Thymus (tissue), 14 donors: Measurements from ENCODE around the gene DDRGK1. TPM values are rescaled to one million over a fixed set of nuclear protein-coding genes. Genes with fewer than 3 reads are reported as not detected.
A peak's percentile ranks its signal among the peaks of the same experiment; 100 is the strongest.

Experiments
- DNase-seq, 9 donors: peaks; one replicate each; pipeline ENCODE4 v3.0.0-alpha.2; 2013; ENCODE audit warnings: low spot score in 9 of 9, low read depth in 6 of 9, missing footprints in 1 of 9
- H3K27ac ChIP-seq, 2 donors: one replicate each; pipeline ENCODE4 v1.5.1; 2013; ENCODE audit warnings: control low read depth in 1 of 2, low read depth in 1 of 2, low read length in 1 of 2, mild to moderate bottlenecking in 1 of 2, moderate library complexity in 1 of 2
- H3K27me3 ChIP-seq, 2 donors: one replicate each; pipeline ENCODE4 v1.5.1; 2013; ENCODE audit warnings: low read length in 1 of 2; ENCODE audit not compliant: control insufficient read depth in 2 of 2, insufficient read depth in 1 of 2
- H3K36me3 ChIP-seq, 2 donors: one replicate each; pipeline ENCODE4 v1.5.1; 2013; ENCODE audit warnings: low read length in 1 of 2, mild to moderate bottlenecking in 1 of 2, moderate library complexity in 1 of 2; ENCODE audit not compliant: control insufficient read depth in 2 of 2, insufficient read depth in 2 of 2
- H3K4me1 ChIP-seq, 2 donors: one replicate each; pipeline ENCODE4 v1.5.1; 2013; ENCODE audit warnings: low read length in 2 of 2; ENCODE audit not compliant: control insufficient read depth in 2 of 2, insufficient read depth in 2 of 2
- H3K4me3 ChIP-seq, 2 donors: one replicate each; pipeline ENCODE4 v1.5.1; 2013; ENCODE audit warnings: low read length in 2 of 2, control low read depth in 1 of 2, mild to moderate bottlenecking in 1 of 2
- H3K9me3 ChIP-seq, 2 donors: one replicate each; pipeline ENCODE4 v1.5.1; 2013; ENCODE audit warnings: low read length in 1 of 2, mild to moderate bottlenecking in 1 of 2; ENCODE audit not compliant: control insufficient read depth in 2 of 2, insufficient read depth in 1 of 2
- WGBS: extraction: QIAGEN DNeasy Blood & Tissue Kit; methylation state at CpG from one replicate; pipeline ENCODE4 v1.1.7; 2013; 5-methylcytosine and 5-hydroxymethylcytosine counted together
- long read RNA-seq, 10 donors: transcript quantifications; one replicate each; lab custom pipeline, GENCODE V29; 2026
- polyA plus RNA-seq: library from polyadenylated mRNA; stranded (reverse); fragments of 200-250 nt; gene quantifications from one replicate; pipeline ENCODE4 v1.2.3, GENCODE V29; 2013
- total RNA-seq: library from RNA; stranded (reverse); fragments of 120-200 nt; gene quantifications from one replicate; pipeline ENCODE4 v1.2.4, GENCODE V29; 2013
- donor health status: healthy.

DDRGK1 gene
- 38.4 TPM for total RNA-seq
- 42.7 TPM for polyA plus RNA-seq
- long read RNA-seq, donor 1, partial matches to known transcripts = 0 of 2 reads
- long read RNA-seq, donor 1, other reads (novel, unspliced or antisense) = 0 of 2 reads
- long read RNA-seq, donor 2, transcript DDRGK1-201 (9 exons, 1,306 nt) = major isoform, 32 of 41 reads
- long read RNA-seq, donor 2, partial matches to known transcripts = 5 of 41 reads
- long read RNA-seq, donor 2, other reads (novel, unspliced or antisense) = 0 of 41 reads
- long read RNA-seq, donor 3, transcript DDRGK1-201 (9 exons, 1,306 nt) = major isoform, 20 of 24 reads
- long read RNA-seq, donor 3, partial matches to known transcripts = 0 of 24 reads
- long read RNA-seq, donor 3, other reads (novel, unspliced or antisense) = 0 of 24 reads
- long read RNA-seq, donor 4, transcript DDRGK1-201 (9 exons, 1,306 nt) = major isoform, 10 of 11 reads
- long read RNA-seq, donor 4, partial matches to known transcripts = 0 of 11 reads
- long read RNA-seq, donor 4, other reads (novel, unspliced or antisense) = 0 of 11 reads
- long read RNA-seq, donor 5, transcript DDRGK1-201 (9 exons, 1,306 nt) = major isoform, 16 of 79 reads
- long read RNA-seq, donor 5, partial matches to known transcripts = 16 of 79 reads
- long read RNA-seq, donor 5, other reads (novel, unspliced or antisense) = 43 of 79 reads
- long read RNA-seq, donor 6, transcript DDRGK1-201 (9 exons, 1,306 nt) = major isoform, 20 of 22 reads
- long read RNA-seq, donor 6, partial matches to known transcripts = 0 of 22 reads
- long read RNA-seq, donor 6, other reads (novel, unspliced or antisense) = 0 of 22 reads
- long read RNA-seq, donor 7, transcript DDRGK1-201 (9 exons, 1,306 nt) = major isoform, 8 of 10 reads
- long read RNA-seq, donor 7, partial matches to known transcripts = 0 of 10 reads
- long read RNA-seq, donor 7, other reads (novel, unspliced or antisense) = 0 of 10 reads
- long read RNA-seq, donor 8, transcript DDRGK1-201 (9 exons, 1,306 nt) = major isoform, 12 of 12 reads
- long read RNA-seq, donor 8, partial matches to known transcripts = 0 of 12 reads
- long read RNA-seq, donor 8, other reads (novel, unspliced or antisense) = 0 of 12 reads
- long read RNA-seq, donor 9, transcript DDRGK1-201 (9 exons, 1,306 nt) = major isoform, 10 of 11 reads
- long read RNA-seq, donor 9, partial matches to known transcripts = 0 of 11 reads
- long read RNA-seq, donor 9, other reads (novel, unspliced or antisense) = 0 of 11 reads
- long read RNA-seq, donor 10, transcript DDRGK1-201 (9 exons, 1,306 nt) = major isoform, 16 of 18 reads
- long read RNA-seq, donor 10, partial matches to known transcripts = 0 of 18 reads
- long read RNA-seq, donor 10, other reads (novel, unspliced or antisense) = 0 of 18 reads

GRCh38 chr20:3204124-3204794, at the start of gene DDRGK1:
TSS of gene DDRGK1 (minus strand) at chr20:3204682. CDS start at chr20:3204627, 55 bp downstream.
- peaks cover 13 to 19% of the 10 kb centered on the region in 2 donors for H3K36me3 ChIP-seq
- peaks cover 8 to 13% of the 10 kb centered on the region in 2 donors for H3K4me1 ChIP-seq
- H3K4me3 ChIP-seq = peak within 1 kb of the TSS; percentile 84 to 99
- H3K9me3 ChIP-seq = no peaks in the 10 kb centered on the region
- peak within 1 kb of the TSS; percentile 93 to 94 for H3K27ac ChIP-seq
- under 1% methylated on average over 48 of the region's 48 CpGs for WGBS
- no peaks in the 10 kb centered on the region for H3K27me3 ChIP-seq
- DNase-seq = peak; percentile 73 to 93 (median 87)

GRCh38 chr20:3251806-3252205, 47.3 kb upstream of the DDRGK1 start:
- peaks cover 3 to 12% of the 10 kb centered on the region in 2 donors for H3K4me1 ChIP-seq
- peaks cover 0 to 10% of the 10 kb centered on the region in 2 donors for H3K9me3 ChIP-seq
- no peak overlapping the region for H3K27ac ChIP-seq
- peaks cover 5 to 18% of the 10 kb centered on the region in 2 donors for H3K36me3 ChIP-seq
- no peak overlapping the region for H3K4me3 ChIP-seq
- H3K27me3 ChIP-seq = peaks cover 27 to 42% of the 10 kb centered on the region in 2 donors
- no peak for DNase-seq
- 91% methylated on average over 8 of the region's 8 CpGs for WGBS

DNA sequence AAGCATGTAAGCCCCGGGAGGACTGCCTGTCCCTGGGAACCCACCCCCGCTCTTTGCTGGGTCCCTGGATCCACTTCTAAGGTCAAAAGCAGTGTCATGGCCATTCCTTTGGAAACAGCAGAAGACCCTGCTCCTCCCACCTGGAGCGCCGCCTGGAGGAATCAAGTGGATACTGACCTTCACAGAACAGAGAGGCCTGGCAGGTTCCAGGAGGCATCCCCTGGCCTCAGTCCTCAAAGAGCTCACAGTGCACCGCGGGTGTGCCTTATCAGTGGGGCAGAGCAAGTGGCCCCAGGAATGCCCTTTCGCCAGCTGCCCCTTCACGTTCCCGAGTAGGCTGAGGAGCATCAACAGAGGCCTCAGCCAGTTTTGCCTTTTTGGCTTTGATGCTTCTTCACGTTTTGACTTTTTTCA, 45.6 kb upstream of the DDRGK1 start:
- Histone ChIP-seq H3K27ac (no peak overlapping the region), H3K4me3 (no peak overlapping the region), H3K9me3 (peaks cover 0 to 10% of the 10 kb centered on the region in 2 donors), H3K27me3 (peaks cover 27 to 53% of the 10 kb centered on the region in 2 donors), H3K4me1 (peaks cover 3 to 12% of the 10 kb centered on the region in 2 donors), H3K36me3 (peaks cover 5 to 12% of the 10 kb centered on the region in 2 donors)
- 90% methylated on average over 10 of the region's 10 CpGs for WGBS
- DNase-seq = no peak

DNA sequence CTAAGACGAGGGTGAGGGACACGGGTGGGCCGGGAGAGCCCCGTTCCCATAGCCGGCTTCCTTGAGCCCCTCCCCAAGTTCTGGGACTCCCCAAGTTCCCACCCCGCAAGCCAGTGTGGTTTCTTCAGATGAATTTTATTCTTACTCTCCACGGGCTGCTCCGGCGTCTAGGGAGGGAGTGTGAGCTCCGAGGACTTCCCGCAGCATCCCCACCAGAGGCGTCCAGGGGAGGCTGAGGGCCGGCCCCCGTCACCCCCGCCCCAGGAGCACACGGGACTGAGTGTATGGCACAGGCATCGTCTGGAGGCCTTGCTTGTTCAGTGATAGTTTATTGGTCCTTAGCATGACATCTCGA, 44.5 kb upstream of the DDRGK1 start:
- Histone ChIP-seq H3K27me3 (peaks cover 27 to 64% of the 10 kb centered on the region in 2 donors), H3K36me3 (peaks cover 0 to 8% of the 10 kb centered on the region in 2 donors), H3K4me1 (peaks cover 3 to 12% of the 10 kb centered on the region in 2 donors), H3K4me3 (no peak overlapping the region), H3K27ac (no peak overlapping the region), H3K9me3 (peaks cover 0 to 10% of the 10 kb centered on the region in 2 donors)
- no peak for DNase-seq
- 12% methylated on average over 18 of the region's 18 CpGs for WGBS

DNA sequence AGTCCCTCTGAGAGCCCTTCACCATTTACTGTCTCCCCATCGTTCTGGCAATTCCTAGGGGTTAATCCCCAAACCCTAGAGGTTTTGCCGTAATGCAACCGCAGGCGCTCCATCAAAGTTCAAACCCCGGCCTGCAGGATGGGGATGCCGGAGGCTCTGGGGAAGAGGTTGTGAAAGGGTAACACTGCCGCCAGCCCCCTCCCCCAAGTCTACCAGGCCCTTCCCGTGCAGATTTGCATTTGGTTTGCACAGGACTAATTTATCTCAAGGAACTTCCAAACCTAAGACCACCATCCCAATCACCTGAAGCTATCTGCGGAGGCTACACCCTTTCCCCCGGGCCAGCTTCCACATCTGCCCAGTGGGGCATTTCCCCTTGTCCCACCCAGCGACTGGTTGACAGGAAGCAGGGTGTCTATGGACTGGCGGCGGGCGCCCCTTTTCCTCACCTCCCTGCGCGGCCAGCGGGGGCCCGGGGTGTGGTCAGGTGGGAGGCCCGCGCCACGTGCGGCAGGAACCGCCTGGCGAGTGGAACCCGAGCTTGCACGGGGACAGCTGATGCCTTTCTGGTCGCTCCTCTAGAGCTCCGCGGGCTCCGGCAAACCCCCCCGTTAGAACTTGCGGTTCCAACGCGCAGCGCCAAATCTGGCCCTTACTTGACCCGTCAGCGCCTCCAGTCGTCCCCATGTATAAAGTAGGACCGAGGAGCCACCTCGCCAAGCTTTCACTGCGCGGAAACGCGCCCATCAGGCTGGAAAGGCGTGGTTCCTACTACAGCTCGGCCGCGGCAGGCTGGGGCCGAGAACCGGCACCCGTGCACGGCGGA, 43.9 kb upstream of the DDRGK1 start:
- Histone ChIP-seq H3K27ac (no peak overlapping the region), H3K9me3 (peaks cover 0 to 10% of the 10 kb centered on the region in 2 donors), H3K4me3 (no peak overlapping the region), H3K36me3 (peaks cover 0 to 8% of the 10 kb centered on the region in 2 donors), H3K27me3 (peaks cover 31 to 70% of the 10 kb centered on the region in 2 donors), H3K4me1 (peaks cover 3 to 12% of the 10 kb centered on the region in 2 donors)
- DNase-seq = no peak
- 7% methylated on average over 53 of the region's 53 CpGs for WGBS

DNA sequence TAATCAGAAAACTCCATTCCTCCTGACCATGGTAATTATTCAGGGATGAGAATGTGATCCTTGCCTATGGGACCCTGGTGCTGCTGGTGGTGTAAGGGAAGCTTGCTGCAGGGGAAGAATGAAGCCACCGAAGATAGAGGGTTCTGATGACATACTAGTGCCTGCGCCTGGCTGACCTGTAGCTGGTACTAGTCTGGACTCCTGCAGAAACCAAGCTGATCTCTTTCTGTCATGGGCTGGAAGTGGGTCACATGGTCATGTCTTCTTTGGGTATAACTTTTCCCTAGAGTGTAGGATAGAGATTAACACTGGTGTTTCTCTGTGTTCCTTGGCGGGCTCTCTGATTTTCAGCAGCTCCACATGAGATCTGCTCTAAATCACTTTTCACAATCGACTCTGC, 43.2 kb upstream of the DDRGK1 start:
- DNase-seq = no peak
- Histone ChIP-seq H3K27me3 (peaks cover 31 to 77% of the 10 kb centered on the region in 2 donors), H3K4me1 (peaks cover 3 to 12% of the 10 kb centered on the region in 2 donors), H3K36me3 (peaks cover 0 to 8% of the 10 kb centered on the region in 2 donors), H3K27ac (no peak overlapping the region), H3K9me3 (peaks cover 0 to 10% of the 10 kb centered on the region in 2 donors), H3K4me3 (no peak overlapping the region)
- WGBS = 80% methylated on average over 4 of the region's 4 CpGs

DNA sequence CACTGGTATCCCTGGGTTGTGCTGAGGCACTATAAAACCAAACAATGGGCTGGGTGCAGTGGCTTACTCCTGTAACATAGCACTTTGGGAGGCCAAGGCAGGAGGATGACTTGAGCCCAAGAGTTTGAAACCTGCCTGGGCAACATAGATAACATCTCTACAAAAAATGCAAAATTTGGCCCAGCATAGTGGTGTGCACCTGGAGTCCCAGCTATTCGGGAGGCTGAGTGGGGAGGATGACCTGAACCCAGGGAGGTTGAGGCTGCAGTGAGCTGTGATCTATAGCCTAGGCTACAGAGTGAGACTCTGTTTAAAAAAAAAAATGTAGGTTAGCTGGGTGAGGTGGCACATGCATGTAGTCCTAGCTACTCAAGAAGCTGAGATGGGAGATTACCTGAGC, 42.2 kb upstream of the DDRGK1 start:
- H3K4me3 ChIP-seq = no peak overlapping the region
- H3K36me3 ChIP-seq = no peaks in the 10 kb centered on the region
- 97% methylated on average over 1 of the region's 1 CpG for WGBS
- peaks cover 40 to 85% of the 10 kb centered on the region in 2 donors for H3K27me3 ChIP-seq
- no peak for DNase-seq
- no peak overlapping the region for H3K27ac ChIP-seq
- peaks cover 0 to 10% of the 10 kb centered on the region in 2 donors for H3K9me3 ChIP-seq
- peaks cover 3 to 12% of the 10 kb centered on the region in 2 donors for H3K4me1 ChIP-seq
